HG03439 (cell line): ENCODE measurements around the gene GBP1.
"Not testable (repeated sequence)": the region's sequence is repeated elsewhere in the genome, so short reads cannot be mapped to it uniquely, and the experiment has no call there.

ENCODE experiments used
- ATAC-seq: cut with Tn5 transposase; IDR thresholded peaks from one replicate; pipeline ENCODE4 v1.9.1; 2021; ENCODE audit warnings: mild to moderate bottlenecking, moderate library complexity; ENCODE audit not compliant: unreplicated experiment

Gene GBP1

DNA sequence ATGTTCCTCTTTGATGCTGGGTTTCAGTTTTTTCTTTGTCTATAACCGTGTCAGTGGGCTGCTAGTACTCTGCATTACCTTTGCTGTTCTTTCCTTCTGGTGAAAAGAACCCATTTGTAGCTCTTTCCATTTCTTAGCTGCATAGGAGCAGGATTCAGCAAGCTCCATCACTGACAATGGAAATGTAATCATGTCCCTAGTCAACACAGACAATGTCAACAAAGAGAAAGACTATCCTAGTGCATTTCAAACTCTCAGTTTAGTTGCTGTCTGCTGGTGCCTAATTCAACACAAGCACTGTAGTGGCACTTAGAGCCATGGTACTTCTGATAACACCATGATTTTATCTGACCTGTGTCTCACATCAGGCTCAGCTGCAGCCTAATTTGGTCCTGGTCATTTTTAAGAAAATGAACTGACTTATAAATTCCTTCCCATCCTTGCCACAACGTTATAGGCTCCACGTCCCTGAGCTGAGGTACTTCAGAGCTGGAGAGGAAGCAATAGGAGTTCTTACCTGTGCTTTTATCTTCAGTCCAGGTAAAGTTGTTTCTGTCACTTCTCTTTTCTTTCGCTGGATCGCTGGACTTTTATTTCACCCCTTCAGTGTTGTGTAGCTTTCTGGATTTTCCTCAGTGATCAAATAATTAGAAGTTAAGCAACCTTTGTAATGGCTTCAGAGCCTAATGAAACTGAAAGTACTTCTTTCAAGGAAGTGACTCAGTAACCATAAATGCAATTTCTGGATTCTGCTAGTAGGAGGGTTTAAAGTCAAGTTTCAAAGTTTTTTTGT, 42.6 kb downstream of the GBP1 start, which contains the start of gene GBP3:
Gene GBP3, minus strand, starts transcription at position 700 of the 793 bp plus-strand sequence. CDS start 2,145 bp downstream, outside the sequence.
- ATAC-seq: peak; percentile 51

DNA sequence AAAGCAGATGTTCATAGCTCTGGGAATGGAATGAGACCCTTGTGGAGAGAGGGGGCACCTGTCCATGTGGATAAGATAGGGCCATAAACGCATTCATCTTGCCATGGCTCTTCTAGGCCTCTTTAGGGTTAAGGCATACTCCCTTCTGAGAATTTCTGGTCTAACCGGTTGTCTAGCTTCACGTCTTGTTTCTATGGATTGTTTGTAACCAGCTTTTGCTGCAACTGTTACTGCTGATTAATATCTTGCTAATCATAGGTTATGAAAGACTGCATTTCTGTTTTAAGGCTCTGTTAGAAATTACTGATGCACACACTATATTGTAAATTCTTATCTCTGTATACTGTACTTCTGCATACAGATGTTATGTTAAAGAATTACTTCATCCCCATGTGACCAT, 46.7 kb downstream of the GBP1 start:
- ATAC-seq: not testable (repeated sequence)

DNA sequence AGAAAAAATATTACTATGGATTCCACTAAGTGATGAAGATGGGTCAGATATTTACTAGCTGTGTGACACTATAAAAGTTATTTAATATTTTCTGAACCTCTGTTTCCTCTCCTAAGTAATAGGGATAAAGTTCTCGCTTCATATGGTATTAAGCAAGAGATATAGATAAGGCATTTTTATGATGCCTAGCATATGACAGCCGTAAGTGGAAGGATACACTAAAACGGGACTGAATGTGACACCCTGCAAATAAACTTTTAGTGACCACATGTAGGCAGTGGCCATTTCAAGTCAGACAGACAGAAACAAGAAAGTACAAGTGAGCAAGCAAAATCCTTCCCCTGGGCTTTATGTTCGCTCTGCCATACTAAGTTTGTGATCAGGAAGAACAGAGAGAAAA, 56.5 kb downstream of the GBP1 start:
- no peak for ATAC-seq

DNA sequence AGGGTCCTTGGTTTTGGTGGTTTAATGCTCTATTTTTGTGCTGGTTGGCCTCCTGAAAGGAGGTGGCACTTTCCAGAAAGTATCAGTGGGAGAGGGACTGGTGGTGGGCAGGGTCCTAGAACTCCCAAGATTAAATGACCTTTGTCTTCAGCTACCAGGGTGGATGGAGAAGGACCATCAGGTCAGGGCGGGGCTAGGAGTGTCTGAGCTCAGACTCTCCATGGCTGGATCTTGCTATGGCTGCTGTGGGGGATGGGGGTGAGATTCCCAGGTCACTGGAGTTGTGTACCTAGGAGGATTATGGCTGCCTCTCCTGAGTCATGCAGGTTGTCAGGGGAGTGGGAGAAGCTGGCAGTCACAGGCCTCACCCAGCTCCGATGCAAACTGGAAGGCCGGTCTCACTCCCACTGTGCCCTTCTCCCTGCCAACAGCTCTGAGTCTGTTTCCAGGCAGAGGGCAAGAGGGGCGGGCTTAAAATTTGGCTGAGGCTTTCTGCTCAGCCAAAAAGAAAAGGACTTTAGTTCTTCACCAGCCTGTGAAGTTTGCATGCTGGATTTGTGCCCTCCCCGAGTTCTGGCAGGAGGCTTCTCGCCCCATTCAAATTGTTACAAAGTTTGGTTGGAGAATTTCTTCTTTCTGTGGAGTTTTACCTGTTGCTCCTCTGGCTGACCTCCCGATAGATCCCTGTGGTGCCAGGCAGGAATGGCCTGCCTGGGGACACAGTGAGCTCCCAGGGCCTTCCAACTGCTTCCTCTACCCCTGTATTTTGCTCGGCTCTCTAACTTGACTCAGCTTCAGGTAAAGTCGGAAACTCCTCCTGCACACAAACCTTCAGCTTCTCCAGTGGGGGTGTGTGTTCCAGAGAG, 59.5 kb downstream of the GBP1 start:
- ATAC-seq: no peak
